ENCODE measurements around the gene ACOT11. TPM values are rescaled to one million over a fixed set of nuclear protein-coding genes. Genes with fewer than 3 reads are reported as not detected.

The ACOT11 gene
- total RNA-seq, 1 experiment from 2014 or later: 3.9 TPM

GRCh38 chr1:54557671-54558355 is 9.8 kb downstream of the ACOT11 start:
- no peak for DNase-seq (ENCODE audit: low read depth)
- in situ Hi-C loops (cut with HindIII; ENCODE audit: low pct_unique_long_range_greater_than_20kb, low sequenced_read_pairs): no loop called here

DNA sequence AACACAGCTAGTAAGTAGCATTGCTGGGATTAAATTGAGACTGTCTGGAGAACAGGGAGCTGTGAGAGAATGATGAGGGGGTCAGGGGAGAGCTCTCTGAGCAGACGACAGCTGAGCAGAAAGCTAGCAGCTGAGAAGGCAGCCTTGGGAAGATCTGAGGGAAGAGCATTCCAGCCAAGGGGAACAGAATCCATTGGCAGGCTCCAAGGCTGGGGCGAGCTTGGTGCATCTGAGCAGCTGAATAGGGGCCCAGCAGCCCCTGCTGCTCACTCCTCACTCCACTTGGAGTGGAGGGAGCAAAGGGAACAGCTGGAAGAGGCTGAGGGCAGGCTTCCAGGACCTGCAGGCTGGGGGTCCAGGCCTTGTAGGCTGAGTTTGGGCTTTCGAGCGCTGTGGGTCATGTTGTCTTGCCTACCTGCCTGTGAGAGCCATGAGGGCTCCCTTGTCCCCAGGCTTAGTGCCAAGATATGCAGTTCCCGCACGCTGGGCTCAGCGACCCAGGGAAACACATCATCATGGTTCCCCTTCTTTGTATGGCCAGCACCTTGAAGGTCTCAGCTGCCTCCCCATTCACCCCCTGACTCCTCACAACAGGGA is 10.5 kb downstream of the ACOT11 start:
- in situ Hi-C loops (cut with HindIII; ENCODE audit: low pct_unique_long_range_greater_than_20kb, low sequenced_read_pairs): no loop called here
- DNase-seq (ENCODE audit: low read depth): no peak

GRCh38 chr1:54559111-54559548 is 11.1 kb downstream of the ACOT11 start:
- in situ Hi-C loops (cut with HindIII; ENCODE audit: low pct_unique_long_range_greater_than_20kb, low sequenced_read_pairs): no loop called here
- no peak for DNase-seq (ENCODE audit: low read depth)

DNA sequence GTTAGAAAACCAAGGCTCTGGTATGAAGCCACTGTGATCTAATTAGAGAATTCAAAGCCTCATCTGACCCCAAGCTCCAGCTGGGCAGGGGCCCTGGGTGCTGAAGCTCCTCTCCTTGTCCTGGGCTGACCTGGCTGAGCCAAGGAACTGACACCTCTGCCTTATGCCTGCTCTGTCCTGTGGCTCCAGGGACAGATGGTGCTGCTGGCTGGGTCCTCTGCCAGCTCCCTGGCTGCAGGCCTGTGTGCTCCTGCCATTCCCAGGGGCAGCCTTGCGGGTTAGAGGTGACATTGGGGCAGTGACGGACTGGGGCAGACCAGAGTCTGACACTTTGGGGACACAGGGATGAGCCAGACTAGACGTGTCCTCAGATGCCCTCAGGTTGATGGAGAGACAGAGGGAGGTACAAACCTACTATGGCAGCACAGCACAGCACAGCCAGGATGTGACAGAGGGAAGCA is 11.8 kb downstream of the ACOT11 start:
- in situ Hi-C loops (cut with HindIII; ENCODE audit: low pct_unique_long_range_greater_than_20kb, low sequenced_read_pairs): no loop called here
- DNase-seq (ENCODE audit: low read depth): no peak

GRCh38 chr1:54564312-54565112 is 16.5 kb downstream of the ACOT11 start:
- no peak for DNase-seq (ENCODE audit: low read depth)
- in situ Hi-C loops (cut with HindIII; ENCODE audit: low pct_unique_long_range_greater_than_20kb, low sequenced_read_pairs): no loop called here

- no peak for DNase-seq (ENCODE audit: low read depth)
- in situ Hi-C loops (cut with HindIII; ENCODE audit: low pct_unique_long_range_greater_than_20kb, low sequenced_read_pairs): no loop called here
These were observed 17.1 kb downstream of the ACOT11 start for GRCh38 chr1:54565113-54565501.

DNA sequence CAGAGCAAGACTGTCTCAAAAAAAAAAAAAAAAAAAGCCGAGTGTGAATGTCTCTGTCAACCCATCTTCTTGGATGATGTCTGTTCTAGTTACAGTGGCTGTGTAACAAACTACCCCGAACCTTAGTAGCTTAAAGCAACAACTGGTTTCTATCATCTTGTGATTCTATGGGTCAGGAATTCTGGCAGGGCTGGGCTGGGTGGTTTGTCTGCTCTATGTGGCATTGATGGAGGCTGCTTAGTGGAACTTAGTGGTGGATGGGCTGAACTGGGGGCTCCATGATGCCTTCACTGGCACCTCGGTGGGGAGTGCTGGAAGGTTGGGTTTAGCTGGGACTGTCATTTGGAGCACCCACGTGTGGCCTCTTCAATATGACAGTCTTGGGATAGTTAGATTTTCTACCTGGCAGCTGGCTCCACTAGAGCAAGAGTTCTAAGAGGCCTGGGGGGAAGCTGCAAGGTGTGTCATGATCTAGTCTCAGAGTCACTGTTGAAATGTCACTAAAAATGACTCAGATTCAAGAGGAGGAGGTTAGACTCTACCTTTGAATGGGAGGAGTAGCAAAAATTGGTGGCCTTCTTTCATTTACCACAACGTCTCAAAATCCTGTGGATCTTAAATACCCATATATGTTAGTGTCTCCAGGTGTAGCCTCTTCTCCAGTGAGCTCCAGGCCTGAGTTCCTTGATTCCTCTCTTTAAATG is 18.6 kb downstream of the ACOT11 start:
- in situ Hi-C loops (cut with HindIII; ENCODE audit: low pct_unique_long_range_greater_than_20kb, low sequenced_read_pairs): no loop called here
- DNase-seq (ENCODE audit: low read depth): no peak

GRCh38 chr1:54567961-54568360 is 19.9 kb downstream of the ACOT11 start:
- in situ Hi-C loops (cut with HindIII; ENCODE audit: low pct_unique_long_range_greater_than_20kb, low sequenced_read_pairs): no loop called here

GRCh38 chr1:54569339-54569738 is 21.3 kb downstream of the ACOT11 start:
- in situ Hi-C loops (cut with HindIII; ENCODE audit: low pct_unique_long_range_greater_than_20kb, low sequenced_read_pairs): no loop called here
- DNase-seq (ENCODE audit: low read depth): no peak

More at GRCh38 chr1:54567961-54568360, 19.9 kb downstream of the ACOT11 start:
- DNase-seq (ENCODE audit: low read depth): no peak

DNA sequence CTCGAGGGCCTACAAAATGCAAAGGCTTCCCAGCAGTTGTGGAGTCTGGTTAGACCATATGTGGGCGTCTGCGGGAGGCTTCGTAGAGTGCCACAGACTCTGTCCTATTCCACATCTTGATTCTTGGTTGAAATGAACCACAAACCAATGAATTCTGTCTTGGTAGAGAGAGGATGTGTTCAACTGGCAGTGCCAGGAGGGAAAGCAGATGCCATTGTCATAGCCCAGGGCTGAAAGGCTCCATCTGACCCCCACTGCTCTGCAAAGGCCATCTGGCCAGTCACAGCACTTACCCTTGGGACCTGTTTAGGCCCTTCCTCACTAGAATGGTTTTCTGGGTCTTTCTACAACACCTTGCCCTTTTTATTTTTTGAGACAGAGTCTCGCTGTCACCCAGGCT is 22.1 kb downstream of the ACOT11 start:
- in situ Hi-C loops (cut with HindIII; ENCODE audit: low pct_unique_long_range_greater_than_20kb, low sequenced_read_pairs): no loop called here
- DNase-seq (ENCODE audit: low read depth): no peak

DNA sequence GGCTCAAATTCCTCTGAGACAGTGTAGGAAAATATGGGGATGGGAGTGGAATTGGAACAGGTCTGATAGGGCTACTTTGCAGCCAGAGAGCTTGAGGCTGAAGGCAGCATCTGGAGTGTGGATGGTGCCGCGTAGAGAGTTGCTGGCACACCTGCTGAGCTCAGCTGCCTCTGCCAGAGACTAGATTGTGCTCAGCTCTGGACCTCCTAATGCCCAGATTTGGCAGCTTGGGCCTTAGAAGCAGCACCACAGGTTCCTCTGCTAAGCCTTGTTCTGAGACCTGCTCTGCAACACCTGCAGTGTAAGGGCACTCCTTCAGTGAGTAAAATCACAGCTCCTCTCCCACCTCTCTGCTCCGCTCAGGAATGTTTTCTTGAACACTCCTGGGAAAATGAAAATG is 23.3 kb downstream of the ACOT11 start:
- DNase-seq (ENCODE audit: low read depth): no peak
- in situ Hi-C loops (cut with HindIII; ENCODE audit: low pct_unique_long_range_greater_than_20kb, low sequenced_read_pairs): no loop called here

GRCh38 chr1:54571803-54572541 is 23.9 kb downstream of the ACOT11 start:
- in situ Hi-C loops (cut with HindIII; ENCODE audit: low pct_unique_long_range_greater_than_20kb, low sequenced_read_pairs): no loop called here
- DNase-seq (ENCODE audit: low read depth): no peak

- in situ Hi-C loops (cut with HindIII; ENCODE audit: low pct_unique_long_range_greater_than_20kb, low sequenced_read_pairs): no loop called here
- no peak for DNase-seq (ENCODE audit: low read depth)
These were observed 24.5 kb downstream of the ACOT11 start for GRCh38 chr1:54572542-54572850.

DNA sequence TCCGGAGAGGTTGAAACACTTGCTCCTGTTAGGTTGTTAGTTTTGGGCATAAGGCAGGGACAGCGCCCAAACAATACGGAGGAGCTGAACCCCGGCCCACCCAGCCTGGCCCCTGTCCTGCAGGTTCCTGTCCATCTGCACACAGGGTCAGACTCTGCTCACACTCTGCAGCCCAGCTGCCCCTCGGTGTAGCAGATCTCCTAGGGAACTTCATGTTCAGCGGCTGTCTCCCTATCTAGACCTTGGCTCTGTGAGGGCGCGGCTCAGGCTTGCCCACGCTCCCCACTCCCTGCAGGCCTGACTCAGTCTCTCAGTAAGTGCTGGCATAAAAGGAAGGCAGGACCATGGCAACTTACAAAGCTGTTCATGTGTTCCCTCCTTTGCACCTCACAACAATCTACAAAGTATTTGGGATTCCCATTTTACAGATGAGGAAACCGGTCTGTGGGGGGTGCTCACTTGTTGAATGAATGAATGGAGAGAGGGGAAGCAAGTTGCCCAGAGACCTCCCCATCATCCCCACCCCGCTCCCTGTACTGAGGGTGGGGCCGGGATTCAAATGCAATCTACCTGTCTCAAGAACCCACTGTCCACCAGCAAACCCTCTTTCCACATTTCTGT is 26.2 kb downstream of the ACOT11 start:
- in situ Hi-C loops (cut with HindIII; ENCODE audit: low pct_unique_long_range_greater_than_20kb, low sequenced_read_pairs): no loop called here
- DNase-seq (ENCODE audit: low read depth): no peak

GRCh38 chr1:54575161-54575560 is 27.1 kb downstream of the ACOT11 start:
- in situ Hi-C loops (cut with HindIII; ENCODE audit: low pct_unique_long_range_greater_than_20kb, low sequenced_read_pairs): no loop called here
- no peak for DNase-seq (ENCODE audit: low read depth)

GRCh38 chr1:54575605-54576290 is 27.7 kb downstream of the ACOT11 start:
- in situ Hi-C loops (cut with HindIII; ENCODE audit: low pct_unique_long_range_greater_than_20kb, low sequenced_read_pairs): no loop called here
- DNase-seq (ENCODE audit: low read depth): no peak

DNA sequence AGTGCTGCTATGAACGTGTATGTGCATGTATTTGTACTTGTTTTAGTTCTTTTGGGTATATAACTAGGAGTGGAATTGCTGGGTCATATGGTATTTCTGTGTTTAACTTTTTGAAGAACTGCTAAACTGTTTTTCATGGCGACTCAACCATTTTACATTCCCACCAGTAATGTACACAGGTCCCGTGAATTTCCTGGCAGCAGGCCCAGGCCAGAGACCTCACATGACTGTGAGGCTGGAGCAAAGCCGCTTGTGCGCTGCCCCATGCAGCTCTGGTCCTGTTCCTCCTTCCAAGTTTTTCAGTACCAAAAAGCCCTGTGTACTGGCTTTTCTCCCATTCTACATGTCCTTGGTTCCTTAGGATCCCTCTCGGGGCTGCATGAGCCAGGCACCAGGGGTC is 29.6 kb downstream of the ACOT11 start:
- peak; percentile 41 for DNase-seq (ENCODE audit: low read depth)
- in situ Hi-C loops (cut with HindIII; ENCODE audit: low pct_unique_long_range_greater_than_20kb, low sequenced_read_pairs): no loop called here

Measured in Caki2 (cell line).